SK-N-SH (cell line): ENCODE measurements around the gene MAST4. TPM values are rescaled to one million over a fixed set of nuclear protein-coding genes. Genes with fewer than 3 reads are reported as not detected.
A peak's percentile ranks its signal among the peaks of the same experiment; 100 is the strongest.

Source experiments
- CTCF ChIA-PET: fragments of 300-600, 350-600 bp; formaldehyde crosslinking; extraction: SDS; loops from one replicate; lab custom pipeline; 2021; lab: Yijun Ruan, JAX
- POLR2A ChIA-PET: fragments of 350-600 bp; sonication (Branson Sonifier 250); formaldehyde crosslinking; extraction: SDS; loops from one replicate; lab custom pipeline; 2020; ENCODE audit warnings: antibody characterized with exemption, inconsistent platforms; lab: Yijun Ruan, JAX
- DNase-seq: peaks from one replicate; pipeline ENCODE4 v3.0.0; 2012
- H2AFZ ChIP-seq: fragments of 200-600 bp; sonication (generic); 2 replicates; pipeline ENCODE4 v1.8.1; 2016; ENCODE audit warnings: antibody characterized with exemption, mild to moderate bottlenecking, low read depth
- H3F3A ChIP-seq: fragments of 200-600 bp; sonication (generic); replicated peaks from 2 replicates; pipeline ENCODE3; 2016; ENCODE audit warnings: antibody characterized with exemption, mild to moderate bottlenecking; ENCODE audit not compliant: insufficient read depth
- H3K27ac ChIP-seq, 2 experiments: fragments of 200-500 bp in 1 of 2; fragments of 200-600 bp in 1 of 2; sonication (Bioruptor generic) in 1 of 2; sonication (generic), shearing (Covaris generic) in 1 of 2; 2 replicates each; pipeline versions ENCODE4 v1.5.1 to v1.6.1; 2014 to 2016; ENCODE audit warnings: low read depth in 2 of 2, inconsistent platforms in 1 of 2, low read length in 1 of 2, mild to moderate bottlenecking in 1 of 2, mixed read lengths in 1 of 2
- H3K27me3 ChIP-seq: fragments of 200-600 bp; sonication (generic), shearing (Covaris generic); 2 replicates; pipeline ENCODE4 v1.6.1; 2016; ENCODE audit warnings: mixed run types; ENCODE audit not compliant: insufficient read depth
- H3K36me3 ChIP-seq, 2 experiments: fragments of 200-500 bp in 1 of 2; fragments of 200-600 bp in 1 of 2; sonication (Bioruptor generic) in 1 of 2; sonication (generic) in 1 of 2; replicated peaks in 1 of 2; 2 replicates each; pipeline versions ENCODE3 to v1.5.1; 2014 to 2016; ENCODE audit warnings: low read length in 1 of 2, mild to moderate bottlenecking in 1 of 2; ENCODE audit not compliant: insufficient read depth in 2 of 2, control insufficient read depth in 1 of 2
- H3K4me1 ChIP-seq, 2 experiments: fragments of 200-500 bp in 1 of 2; fragments of 200-600 bp in 1 of 2; sonication (Bioruptor generic) in 1 of 2; sonication (generic), shearing (Covaris generic) in 1 of 2; 2 replicates each; pipeline versions ENCODE4 v1.5.1 to v1.6.1; 2014 to 2016; ENCODE audit warnings: low read depth in 1 of 2, low read length in 1 of 2, mixed run types in 1 of 2; ENCODE audit not compliant: insufficient read depth in 2 of 2, control insufficient read depth in 1 of 2
- H3K4me2 ChIP-seq: fragments of 200-600 bp; sonication (generic), shearing (Covaris generic); 2 replicates; pipeline ENCODE4 v1.6.1; 2017; ENCODE audit warnings: mixed run types
- H3K4me3 ChIP-seq, 2 experiments: fragments of 200-500 bp in 1 of 2; fragments of 200-600 bp in 1 of 2; sonication (Bioruptor generic) in 1 of 2; sonication (generic), shearing (Covaris generic) in 1 of 2; 2 replicates each; pipeline versions ENCODE4 v1.5.1 to v1.8.1; 2014 to 2016; ENCODE audit warnings: low read depth in 2 of 2, inconsistent platforms in 1 of 2, low read length in 1 of 2, mild to moderate bottlenecking in 1 of 2, mixed read lengths in 1 of 2, moderate library complexity in 1 of 2
- H3K79me2 ChIP-seq: fragments of 200-600 bp; sonication (generic); 2 replicates; pipeline ENCODE4 v1.8.1; 2017; ENCODE audit warnings: mild to moderate bottlenecking; ENCODE audit not compliant: insufficient read depth
- H3K9ac ChIP-seq: fragments of 200-600 bp; sonication (generic); 2 replicates; pipeline ENCODE4 v1.6.1; 2017; ENCODE audit warnings: mixed run types
- H3K9me2 ChIP-seq: fragments of 200-600 bp; sonication (generic); 2 replicates; pipeline ENCODE4 v1.6.1; 2017; ENCODE audit warnings: mixed run types
- H3K9me3 ChIP-seq: fragments of 200-600 bp; sonication (generic); 2 replicates; pipeline ENCODE4 v1.6.1; 2017; ENCODE audit warnings: mixed run types, mild to moderate bottlenecking, moderate library complexity
- H4K20me1 ChIP-seq: fragments of 200-600 bp; sonication (generic); 2 replicates; pipeline ENCODE4 v1.6.1; 2017; ENCODE audit warnings: mild to moderate bottlenecking, mixed run types; ENCODE audit not compliant: insufficient read depth
- ELF1 ChIP-seq: IDR thresholded peaks from 2 replicates; pipeline ENCODE4 v1.4.0; 2012
- EP300 ChIP-seq, 2 experiments: IDR thresholded peaks; 2 replicates each; pipeline versions ENCODE4 v1.4.0 to v1.6.1; 2012; ENCODE audit warnings: borderline replicate concordance in 1 of 2, low read depth in 1 of 2, low read length in 1 of 2
- EZH2phosphoT487 ChIP-seq: fragments of 200-600 bp; sonication (generic); IDR thresholded peaks from 2 replicates; pipeline ENCODE4 v1.6.1; 2017; ENCODE audit warnings: low read depth, mixed run types, mild to moderate bottlenecking, antibody characterized with exemption, moderate library complexity, borderline replicate concordance
- FOXM1 ChIP-seq: IDR thresholded peaks from 2 replicates; pipeline ENCODE4 v1.4.0; 2012; ENCODE audit warnings: low read depth, mild to moderate bottlenecking
- GABPA ChIP-seq: IDR thresholded peaks from 2 replicates; pipeline ENCODE4 v1.4.0; 2012; ENCODE audit warnings: low read depth, mild to moderate bottlenecking
- GATA2 ChIP-seq: sonication (generic); formaldehyde crosslinking; IDR thresholded peaks from 2 replicates; pipeline ENCODE4 v1.5.0; 2020; ENCODE audit warnings: mild to moderate bottlenecking, missing genetic modification reagents
- NRF1 ChIP-seq: IDR thresholded peaks from 2 replicates; pipeline ENCODE4 v1.6.1; 2012; ENCODE audit warnings: low read depth, mild to moderate bottlenecking, low read length
- POLR2AphosphoS5 ChIP-seq: IDR thresholded peaks from 2 replicates; pipeline ENCODE4 v1.6.1; 2012; ENCODE audit warnings: low read depth, low read length
- TAF1 ChIP-seq: IDR thresholded peaks from 2 replicates; pipeline ENCODE4 v1.6.1; 2012; ENCODE audit warnings: low read depth, mild to moderate bottlenecking, low read length, moderate library complexity, borderline replicate concordance
- TCF12 ChIP-seq: IDR thresholded peaks from 2 replicates; pipeline ENCODE4 v1.4.0; 2012
- TEAD4 ChIP-seq: IDR thresholded peaks from 2 replicates; pipeline ENCODE4 v1.4.0; 2012; ENCODE audit warnings: mild to moderate bottlenecking, borderline replicate concordance; ENCODE audit not compliant: insufficient read depth
- WGBS: methylation state at CpG from one replicate; pipeline ENCODE4 v1.1.6; 2017; ENCODE audit warnings: low lambda C conversion rate; 5-methylcytosine and 5-hydroxymethylcytosine counted together
- polyA plus RNA-seq, 3 experiments: library from polyadenylated mRNA; depleted of rRNA; stranded (reverse); fragments of >200 nt; gene quantifications; 2 replicates each; pipeline ENCODE4 v1.2.3, GENCODE V29; 2012
- TF ChIP-seq, protein P1 (sequence below): IDR thresholded peaks from 2 replicates; pipeline ENCODE4 v1.4.0; 2012; ENCODE audit warnings: low read depth, borderline replicate concordance
- TF ChIP-seq, protein P2 (sequence below): IDR thresholded peaks from 2 replicates; pipeline ENCODE4 v1.6.1; 2012; ENCODE audit warnings: mild to moderate bottlenecking, low read depth, low read length, moderate library complexity
- TF ChIP-seq, protein P3 (sequence below): IDR thresholded peaks from 2 replicates; pipeline ENCODE4; 2012
- TF ChIP-seq, protein P4 (sequence below): fragments of 150-350 bp; IDR thresholded peaks from 2 replicates; pipeline ENCODE4 v1.6.1; 2017; ENCODE audit warnings: antibody characterized with exemption, low read length, low read depth, borderline replicate concordance

Gene MAST4
- polyA plus RNA-seq, 1 of the 3 experiments (the other 2 are of a cell fraction): 2.2 TPM

DNA sequence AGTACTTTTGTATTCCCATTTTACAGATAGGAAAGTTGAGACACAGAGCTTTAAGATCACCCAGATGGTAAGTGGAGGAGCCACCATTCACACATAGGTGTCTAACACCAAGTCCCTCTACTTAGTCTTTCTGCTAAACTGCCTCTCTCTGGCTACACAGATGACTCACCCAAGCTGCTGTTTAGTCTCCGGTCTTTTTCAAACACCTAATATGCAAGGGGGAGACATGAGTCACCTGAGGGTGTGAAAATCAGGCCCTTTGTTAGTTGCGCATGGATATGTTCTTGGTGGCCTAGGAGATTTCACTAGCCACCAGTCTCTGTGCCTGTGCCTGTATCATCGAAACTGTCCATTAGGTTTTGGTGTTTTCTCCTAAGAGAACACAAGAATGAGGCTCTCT, 117.8 kb downstream of the MAST4 start:
- no peak for DNase-seq

DNA sequence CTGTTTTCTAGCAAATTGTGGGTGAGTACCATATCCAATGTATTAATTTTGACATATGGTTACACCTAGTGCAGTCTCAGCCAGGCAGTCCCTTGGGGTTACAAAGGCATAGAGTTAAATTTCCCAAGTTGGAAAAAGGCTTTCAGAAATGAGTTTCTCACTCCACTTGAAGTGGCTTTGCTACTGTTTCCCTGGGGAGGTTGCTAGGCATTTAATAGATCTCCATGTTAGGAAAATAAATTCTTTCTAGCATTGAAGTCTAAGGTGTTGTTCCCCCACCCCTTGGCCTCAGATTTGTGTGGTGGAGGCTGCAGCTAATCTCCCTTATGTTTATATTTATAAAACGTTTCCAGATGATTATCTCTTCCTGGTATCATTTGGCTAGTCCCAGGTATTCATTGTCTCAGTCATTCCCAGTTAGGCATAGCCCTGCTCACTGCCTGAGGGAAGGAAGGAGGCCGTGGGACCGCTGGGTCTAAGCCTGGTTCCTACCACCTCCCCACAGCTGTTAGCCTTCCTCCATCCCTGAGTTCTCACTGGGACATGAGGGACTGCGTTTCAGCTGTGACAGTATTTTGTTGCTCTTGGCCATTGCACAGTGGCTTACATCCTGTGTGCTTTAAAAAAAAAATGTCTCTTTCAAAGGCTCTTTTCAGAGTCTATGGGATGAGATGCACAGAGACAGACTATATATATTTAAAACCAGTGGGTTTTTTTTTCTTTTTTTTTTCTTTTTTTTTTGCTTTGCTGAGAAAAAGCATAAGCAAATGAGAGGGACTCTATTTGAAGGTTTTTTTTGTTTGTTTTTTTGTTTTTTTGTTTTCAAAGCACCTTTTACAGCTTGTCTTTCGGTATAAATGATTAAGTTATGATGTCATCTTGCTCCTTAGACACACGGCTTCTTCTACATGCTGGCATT, 121.5 kb downstream of the MAST4 start:
- no peaks in the 10 kb centered on the region for H3K36me3 ChIP-seq
- CTCF ChIA-PET: interaction anchor here (1.1 to 1.4 kb wide), 2 partner anchors 12 to 37 kb away, joined by 3 to 6 read pairs; no protein-coding TSS in a partner anchor
- TF ChIP-seq, protein P1, sequence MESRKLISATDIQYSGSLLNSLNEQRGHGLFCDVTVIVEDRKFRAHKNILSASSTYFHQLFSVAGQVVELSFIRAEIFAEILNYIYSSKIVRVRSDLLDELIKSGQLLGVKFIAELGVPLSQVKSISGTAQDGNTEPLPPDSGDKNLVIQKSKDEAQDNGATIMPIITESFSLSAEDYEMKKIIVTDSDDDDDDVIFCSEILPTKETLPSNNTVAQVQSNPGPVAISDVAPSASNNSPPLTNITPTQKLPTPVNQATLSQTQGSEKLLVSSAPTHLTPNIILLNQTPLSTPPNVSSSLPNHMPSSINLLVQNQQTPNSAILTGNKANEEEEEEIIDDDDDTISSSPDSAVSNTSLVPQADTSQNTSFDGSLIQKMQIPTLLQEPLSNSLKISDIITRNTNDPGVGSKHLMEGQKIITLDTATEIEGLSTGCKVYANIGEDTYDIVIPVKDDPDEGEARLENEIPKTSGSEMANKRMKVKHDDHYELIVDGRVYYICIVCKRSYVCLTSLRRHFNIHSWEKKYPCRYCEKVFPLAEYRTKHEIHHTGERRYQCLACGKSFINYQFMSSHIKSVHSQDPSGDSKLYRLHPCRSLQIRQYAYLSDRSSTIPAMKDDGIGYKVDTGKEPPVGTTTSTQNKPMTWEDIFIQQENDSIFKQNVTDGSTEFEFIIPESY: no peak
- TF ChIP-seq, protein P2, sequence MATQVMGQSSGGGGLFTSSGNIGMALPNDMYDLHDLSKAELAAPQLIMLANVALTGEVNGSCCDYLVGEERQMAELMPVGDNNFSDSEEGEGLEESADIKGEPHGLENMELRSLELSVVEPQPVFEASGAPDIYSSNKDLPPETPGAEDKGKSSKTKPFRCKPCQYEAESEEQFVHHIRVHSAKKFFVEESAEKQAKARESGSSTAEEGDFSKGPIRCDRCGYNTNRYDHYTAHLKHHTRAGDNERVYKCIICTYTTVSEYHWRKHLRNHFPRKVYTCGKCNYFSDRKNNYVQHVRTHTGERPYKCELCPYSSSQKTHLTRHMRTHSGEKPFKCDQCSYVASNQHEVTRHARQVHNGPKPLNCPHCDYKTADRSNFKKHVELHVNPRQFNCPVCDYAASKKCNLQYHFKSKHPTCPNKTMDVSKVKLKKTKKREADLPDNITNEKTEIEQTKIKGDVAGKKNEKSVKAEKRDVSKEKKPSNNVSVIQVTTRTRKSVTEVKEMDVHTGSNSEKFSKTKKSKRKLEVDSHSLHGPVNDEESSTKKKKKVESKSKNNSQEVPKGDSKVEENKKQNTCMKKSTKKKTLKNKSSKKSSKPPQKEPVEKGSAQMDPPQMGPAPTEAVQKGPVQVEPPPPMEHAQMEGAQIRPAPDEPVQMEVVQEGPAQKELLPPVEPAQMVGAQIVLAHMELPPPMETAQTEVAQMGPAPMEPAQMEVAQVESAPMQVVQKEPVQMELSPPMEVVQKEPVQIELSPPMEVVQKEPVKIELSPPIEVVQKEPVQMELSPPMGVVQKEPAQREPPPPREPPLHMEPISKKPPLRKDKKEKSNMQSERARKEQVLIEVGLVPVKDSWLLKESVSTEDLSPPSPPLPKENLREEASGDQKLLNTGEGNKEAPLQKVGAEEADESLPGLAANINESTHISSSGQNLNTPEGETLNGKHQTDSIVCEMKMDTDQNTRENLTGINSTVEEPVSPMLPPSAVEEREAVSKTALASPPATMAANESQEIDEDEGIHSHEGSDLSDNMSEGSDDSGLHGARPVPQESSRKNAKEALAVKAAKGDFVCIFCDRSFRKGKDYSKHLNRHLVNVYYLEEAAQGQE: no peak
- no peak for TF ChIP-seq TCF12
- TF ChIP-seq GATA2 (CRISPR knock-in tag): no peak
- TF ChIP-seq FOXM1: no peak

More for the DNA sequence above, 117.8 kb downstream of the MAST4 start:
- Histone ChIP-seq H2AFZ (no peak overlapping the region), H3K36me3 (no peaks in the 10 kb centered on the region), H3K4me2 (no peak overlapping the region), H3K27me3 (no peaks in the 10 kb centered on the region), H3K9ac (no peak overlapping the region), H3K9me3 (no peaks in the 10 kb centered on the region), H3K4me3 (no peak overlapping the region), H3F3A (no peaks in the 10 kb centered on the region)
- 53% methylated on average over 3 of the region's 3 CpGs for WGBS
- TF ChIP-seq POLR2AphosphoS5 (no peak), ELF1 (no peak), GATA2 (CRISPR knock-in tag) (no peak), EP300 (IDR thresholded peaks at IDR 0.05; ENCODE audit: borderline replicate concordance in 1 of 2, low read depth in 1 of 2, low read length in 1 of 2) (no peak), GABPA (no peak), EZH2phosphoT487 (no peak), FOXM1 (no peak), TAF1 (no peak), NRF1 (no peak), TEAD4 (no peak), TCF12 (no peak)
- TF ChIP-seq, protein P1: no peak
- TF ChIP-seq, protein P3, sequence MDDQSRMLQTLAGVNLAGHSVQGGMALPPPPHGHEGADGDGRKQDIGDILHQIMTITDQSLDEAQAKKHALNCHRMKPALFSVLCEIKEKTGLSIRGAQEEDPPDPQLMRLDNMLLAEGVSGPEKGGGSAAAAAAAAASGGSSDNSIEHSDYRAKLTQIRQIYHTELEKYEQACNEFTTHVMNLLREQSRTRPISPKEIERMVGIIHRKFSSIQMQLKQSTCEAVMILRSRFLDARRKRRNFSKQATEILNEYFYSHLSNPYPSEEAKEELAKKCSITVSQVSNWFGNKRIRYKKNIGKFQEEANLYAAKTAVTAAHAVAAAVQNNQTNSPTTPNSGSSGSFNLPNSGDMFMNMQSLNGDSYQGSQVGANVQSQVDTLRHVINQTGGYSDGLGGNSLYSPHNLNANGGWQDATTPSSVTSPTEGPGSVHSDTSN: no peak
- TF ChIP-seq, protein P4, sequence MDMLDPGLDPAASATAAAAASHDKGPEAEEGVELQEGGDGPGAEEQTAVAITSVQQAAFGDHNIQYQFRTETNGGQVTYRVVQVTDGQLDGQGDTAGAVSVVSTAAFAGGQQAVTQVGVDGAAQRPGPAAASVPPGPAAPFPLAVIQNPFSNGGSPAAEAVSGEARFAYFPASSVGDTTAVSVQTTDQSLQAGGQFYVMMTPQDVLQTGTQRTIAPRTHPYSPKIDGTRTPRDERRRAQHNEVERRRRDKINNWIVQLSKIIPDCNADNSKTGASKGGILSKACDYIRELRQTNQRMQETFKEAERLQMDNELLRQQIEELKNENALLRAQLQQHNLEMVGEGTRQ: no peak
- TF ChIP-seq, all 33 proteins: peak for 0
- H3K9me2 ChIP-seq: no peaks in the 10 kb centered on the region
- CTCF ChIA-PET: interaction anchor here (1.0 kb wide), 1 partner anchor 408 kb away, joined by 3 read pairs; no protein-coding TSS in a partner anchor
- no peaks in the 10 kb centered on the region for H3K79me2 ChIP-seq
- no peak overlapping the region for H3K27ac ChIP-seq
- peaks cover 0 to 7% of the 10 kb centered on the region in 2 experiments; a peak in 1 of 4 replicates for H3K4me1 ChIP-seq
- H4K20me1 ChIP-seq: no peaks in the 10 kb centered on the region
- POLR2A ChIA-PET: no interaction called here

More for the DNA sequence above, 121.5 kb downstream of the MAST4 start:
- H3K27ac ChIP-seq: no peak overlapping the region
- no peaks in the 10 kb centered on the region for H3F3A ChIP-seq
- no peak overlapping the region for H2AFZ ChIP-seq
- H3K9ac ChIP-seq: no peak overlapping the region
- H4K20me1 ChIP-seq: no peaks in the 10 kb centered on the region
- no peak overlapping the region for H3K4me2 ChIP-seq
- no peaks in the 10 kb centered on the region for H3K27me3 ChIP-seq
- H3K4me3 ChIP-seq: no peak overlapping the region
- POLR2A ChIA-PET: no interaction called here
- WGBS: 23% methylated on average over 6 of the region's 6 CpGs
- DNase-seq: peak; percentile 12
- H3K79me2 ChIP-seq: no peaks in the 10 kb centered on the region
- H3K4me1 ChIP-seq: peaks cover 0 to 7% of the 10 kb centered on the region in 2 experiments; a peak in 1 of 4 replicates
- H3K9me2 ChIP-seq: no peaks in the 10 kb centered on the region
- H3K9me3 ChIP-seq: no peaks in the 10 kb centered on the region
